H1 (cell line): ENCODE measurements around the gene MFSD6L. TPM values are rescaled to one million over a fixed set of nuclear protein-coding genes. Genes with fewer than 3 reads are reported as not detected.

Experiments
- CBX5 ChIP-seq: fragments of 300-800, 300-1000 bp; sonication (generic); IDR thresholded peaks from 2 replicates; pipeline ENCODE4 v1.7.1; 2016; ENCODE audit warnings: antibody characterized with exemption, low read length, low read depth
- KDM1A ChIP-seq: fragments of 200-600, 300-600 bp; sonication (generic); IDR thresholded peaks from 2 replicates; pipeline ENCODE4 v1.7.1; 2016; ENCODE audit warnings: mild to moderate bottlenecking, low read length, borderline replicate concordance
- POLR2AphosphoS5 ChIP-seq: IDR thresholded peaks from 2 replicates; pipeline ENCODE4 v1.6.1; 2011; ENCODE audit warnings: low read depth, low read length
- SP2 ChIP-seq: IDR thresholded peaks from 2 replicates; pipeline ENCODE4 v1.6.1; 2012; ENCODE audit warnings: mild to moderate bottlenecking, low read length, inconsistent platforms
- SP4 ChIP-seq: IDR thresholded peaks from 2 replicates; pipeline ENCODE4 v1.6.1; 2012; ENCODE audit warnings: low read length, inconsistent platforms
- TBP ChIP-seq: IDR thresholded peaks from 2 replicates; pipeline ENCODE4 v1.6.1; 2011; ENCODE audit warnings: low read depth, low read length, improper control_type of control experiment
- polyA plus RNA-seq, 7 experiments: library from polyadenylated mRNA; depleted of rRNA in 3 of 7; stranded (reverse) in 5 of 7; unstranded in 2 of 7; fragments of >200 nt in 5 of 7; fragments of 200-250 nt in 2 of 7; gene quantifications; 1 replicate in 5 of 7; 2 replicates in 1 of 7; 4 replicates in 1 of 7; pipeline versions ENCODE4 v1.2.1 to v1.2.3, GENCODE V29; 2011 to 2013; ENCODE audit warnings: missing spikeins in 2 of 7, mixed read lengths in 2 of 7
- total RNA-seq: library from RNA; stranded (reverse); fragmentation: NEBNext Ultra II Directional; extraction: Animal tissue kit (Norgen Biotek cat#: 25700); gene quantifications from 2 replicates; pipeline ENCODE4 v1.2.1, GENCODE V29; 2021
- TF ChIP-seq, protein P1 (sequence below): IDR thresholded peaks from 2 replicates; pipeline ENCODE4 v1.6.1; 2011; ENCODE audit warnings: low read length, improper control_type of control experiment

Gene MFSD6L
- total and polyA plus RNA-seq, 2 of the 8 experiments (the other 6 are each of a cell fraction or from before 2014, with no cell fraction given): 2.6 to 2.7 TPM

DNA sequence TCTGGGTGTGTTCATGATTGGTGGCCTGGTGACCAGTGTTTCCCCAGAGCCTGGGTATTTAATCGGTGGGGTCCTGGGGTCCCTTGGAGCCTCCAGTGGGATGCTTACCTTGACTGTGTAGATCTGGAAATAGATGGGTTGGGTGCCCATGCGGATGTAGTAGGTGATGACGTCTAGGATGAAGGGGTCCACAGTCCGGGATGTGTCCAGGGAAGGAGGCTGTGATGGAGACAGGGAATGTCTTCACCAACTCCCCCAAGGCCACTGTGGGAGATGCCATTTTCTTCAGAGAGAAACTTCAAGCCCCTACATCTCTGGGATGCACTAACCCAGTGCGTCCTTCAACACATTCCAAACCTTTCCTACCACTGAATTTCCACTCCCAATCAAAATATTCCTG lies 24.1 kb upstream of the MFSD6L start (continued):
- TF ChIP-seq, protein P1, sequence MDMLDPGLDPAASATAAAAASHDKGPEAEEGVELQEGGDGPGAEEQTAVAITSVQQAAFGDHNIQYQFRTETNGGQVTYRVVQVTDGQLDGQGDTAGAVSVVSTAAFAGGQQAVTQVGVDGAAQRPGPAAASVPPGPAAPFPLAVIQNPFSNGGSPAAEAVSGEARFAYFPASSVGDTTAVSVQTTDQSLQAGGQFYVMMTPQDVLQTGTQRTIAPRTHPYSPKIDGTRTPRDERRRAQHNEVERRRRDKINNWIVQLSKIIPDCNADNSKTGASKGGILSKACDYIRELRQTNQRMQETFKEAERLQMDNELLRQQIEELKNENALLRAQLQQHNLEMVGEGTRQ: no peak
- TF ChIP-seq SP2: no peak
- no peak for TF ChIP-seq KDM1A
- TF ChIP-seq SP4: no peak
- no peak for TF ChIP-seq POLR2AphosphoS5
- TF ChIP-seq CBX5: no peak
- TF ChIP-seq TBP: no peak
